Panc1 (cell line): Measurements from ENCODE around the gene MFAP4. TPM values are rescaled to one million over a fixed set of nuclear protein-coding genes. Genes with fewer than 3 reads are reported as not detected.

Experiments used
- ATAC-seq: fragments of 200-7000 bp; cut with Tn5 transposase; 2 replicates; pipeline ENCODE4 v1.9.1; 2020; ENCODE audit warnings: mild to moderate bottlenecking, moderate library complexity
- BruUV-seq: library from RNA; stranded (reverse); fragments of 400-500 nt; replicated peaks from 2 replicates; lab custom pipeline; 2021; lab: Mats Ljungman, UMichigan
- CTCF ChIA-PET: fragments of 300-600 bp; sonication (Branson Sonifier 250); formaldehyde crosslinking; loops from one replicate; lab custom pipeline; 2022; ENCODE audit warnings: antibody characterized with exemption; lab: Charles Lee
- POLR2A ChIA-PET: fragments of 300-600 bp; sonication (Branson Sonifier 250); formaldehyde crosslinking; loops from one replicate; lab custom pipeline; 2022; ENCODE audit warnings: antibody characterized with exemption; lab: Charles Lee
- DNase-seq: peaks from one replicate; pipeline ENCODE4 v3.0.0-alpha.2; 2010; ENCODE audit warnings: low read depth, low spot score
- H3K27ac ChIP-seq: 2 replicates; pipeline ENCODE4 v1.5.1; 2011; ENCODE audit warnings: mild to moderate bottlenecking, low read length, inconsistent platforms
- H3K27me3 ChIP-seq: fragments of 200-500 bp; sonication (Bioruptor generic); 2 replicates; pipeline ENCODE4 v1.6.0; 2014; ENCODE audit warnings: low read length, inconsistent platforms; ENCODE audit not compliant: control insufficient read depth, insufficient read depth
- H3K36me3 ChIP-seq: fragments of 200-500 bp; sonication (Bioruptor generic); 2 replicates; pipeline ENCODE4 v1.5.1; 2014; ENCODE audit warnings: inconsistent platforms, mild to moderate bottlenecking, low read length, moderate library complexity; ENCODE audit not compliant: control insufficient read depth, insufficient read depth
- H3K4me1 ChIP-seq: 2 replicates; pipeline ENCODE4 v1.5.1; 2011; ENCODE audit warnings: inconsistent platforms, mild to moderate bottlenecking, low read length, moderate library complexity; ENCODE audit not compliant: control insufficient read depth, insufficient read depth
- H3K4me3 ChIP-seq, 2 experiments: 2 replicates each; pipeline ENCODE4 v1.5.1; 2011 to 2012; ENCODE audit warnings: low read depth in 2 of 2, low read length in 2 of 2, mild to moderate bottlenecking in 2 of 2, inconsistent platforms in 1 of 2, moderate library complexity in 1 of 2
- H3K9me3 ChIP-seq: fragments of 200-500 bp; sonication (Bioruptor generic); 2 replicates; pipeline ENCODE4 v1.5.1; 2014; ENCODE audit warnings: low read depth, mild to moderate bottlenecking, inconsistent platforms, low read length, moderate library complexity; ENCODE audit not compliant: control insufficient read depth, insufficient read depth
- CTCF ChIP-seq: fragments of 450-650 bp; IDR thresholded peaks from 2 replicates; pipeline ENCODE4 v1.5.1; 2017; ENCODE audit warnings: mild to moderate bottlenecking
- POLR2AphosphoS5 ChIP-seq: IDR thresholded peaks from 2 replicates; pipeline ENCODE4 v1.6.1; 2012; ENCODE audit warnings: mild to moderate bottlenecking, low read depth, low read length, moderate library complexity
- REST ChIP-seq, 2 experiments: IDR thresholded peaks; 2 replicates each; pipeline ENCODE4 v1.6.1; 2011 to 2012; ENCODE audit warnings: low read depth in 2 of 2, control low read depth in 1 of 2, low read length in 1 of 2, mild to moderate bottlenecking in 1 of 2, moderate library complexity in 1 of 2; ENCODE audit not compliant: insufficient read depth in 1 of 2
- SIN3A ChIP-seq: IDR thresholded peaks from 2 replicates; pipeline ENCODE4 v1.6.1; 2012; ENCODE audit warnings: low read depth, mild to moderate bottlenecking, low read length, moderate library complexity, borderline replicate concordance; ENCODE audit not compliant: insufficient read depth
- TCF7L2 ChIP-seq: IDR thresholded peaks from 2 replicates; pipeline ENCODE4 v1.6.1; 2011; ENCODE audit warnings: mild to moderate bottlenecking, low read depth, low read length, inconsistent platforms
- in situ Hi-C: cut with HindIII; loops from 2 replicates; pipeline ENCODE4 v1.10.0; 2016; ENCODE audit warnings: low sequenced_read_pairs, low pct_unique_long_range_greater_than_20kb
- intact Hi-C: fragments of 100-400 bp; cut with micrococcal nuclease; formaldehyde crosslinking; loops from one replicate; pipeline ENCODE4 v1.10.0; 2022; ENCODE audit not compliant: unreplicated experiment
- total RNA-seq: library from RNA; stranded (reverse); gene quantifications from one replicate; pipeline ENCODE4 v1.2.1, GENCODE V29; 2021; ENCODE audit not compliant: unreplicated experiment

MFAP4 gene
- total RNA-seq, 1 experiment from 2014 or later: 0.92 TPM

GRCh38 chr17:19391432-19391831 is 4.4 kb upstream of the MFAP4 start:
- in situ Hi-C loops (no loop called here), intact Hi-C loops (no loop called here)
- ChIA-PET POLR2A (no interaction called here), CTCF (no interaction called here)
- H3K27me3 ChIP-seq: no peaks in the 10 kb centered on the region
- no TSS peak for BruUV-seq
- TF ChIP-seq POLR2AphosphoS5 (no peak), TCF7L2 (no peak), CTCF (no peak), SIN3A (no peak), REST (IDR thresholded peaks at IDR 0.05; ENCODE audit: insufficient read depth in 1 of 2, low read depth in 2 of 2, low read length in 1 of 2) (no peak)
- DNase-seq (no peak), ATAC-seq (no peak)
- no peak overlapping the region for H3K4me3 ChIP-seq
- H3K27ac ChIP-seq: no peak overlapping the region
- H3K4me1 ChIP-seq: peaks cover 8% of the 10 kb centered on the region
- H3K36me3 ChIP-seq: no peaks in the 10 kb centered on the region
- H3K9me3 ChIP-seq: no peaks in the 10 kb centered on the region

GRCh38 chr17:19390951-19391350 is 4.0 kb upstream of the MFAP4 start:
- Histone ChIP-seq H3K9me3 (no peaks in the 10 kb centered on the region), H3K4me1 (peaks cover 12% of the 10 kb centered on the region), H3K4me3 (no peak overlapping the region), H3K27me3 (no peaks in the 10 kb centered on the region), H3K36me3 (no peaks in the 10 kb centered on the region), H3K27ac (no peak overlapping the region)
- DNase-seq (no peak), ATAC-seq (no peak)
- intact Hi-C loops: no loop called here
- in situ Hi-C loops: no loop called here
- ChIA-PET CTCF (no interaction called here), POLR2A (no interaction called here)
- no peak for TF ChIP-seq TCF7L2
- TF ChIP-seq SIN3A: no peak
- TF ChIP-seq REST (IDR thresholded peaks at IDR 0.05; ENCODE audit: insufficient read depth in 1 of 2, low read depth in 2 of 2, low read length in 1 of 2): no peak
- TF ChIP-seq CTCF: no peak
- no peak for TF ChIP-seq POLR2AphosphoS5
- no TSS peak for BruUV-seq
